GM23338 (cell line): ENCODE results near the gene POC1B. TPM values are rescaled to one million over a fixed set of nuclear protein-coding genes. Genes with fewer than 3 reads are reported as not detected.
A peak's percentile ranks its signal among the peaks of the same experiment; 100 is the strongest.

Experiments used
- ATAC-seq: fragments of 200-7000 bp; cut with Tn5 transposase; 3 replicates; pipeline ENCODE4 v1.9.1; 2020
- DNase-seq: peaks from one replicate; pipeline ENCODE4 v3.0.0-alpha.2; 2015; ENCODE audit warnings: low spot score
- H2AFZ ChIP-seq: fragments of 200-600 bp; sonication (generic); 2 replicates; pipeline ENCODE4 v1.8.0; 2016; ENCODE audit warnings: antibody characterized with exemption, mild to moderate bottlenecking, moderate library complexity
- H3F3A ChIP-seq: fragments of 200-600 bp; sonication (generic); replicated peaks from 2 replicates; pipeline ENCODE4 v1.8.0; 2017; ENCODE audit warnings: antibody characterized with exemption, mixed run types, low read depth
- H3K27ac ChIP-seq: fragments of 200-600 bp; sonication (generic); 2 replicates; pipeline ENCODE4 v1.6.1; 2016; ENCODE audit warnings: low read depth
- H3K27me3 ChIP-seq: fragments of 200-600 bp; sonication (generic); 2 replicates; pipeline ENCODE4 v1.8.0; 2016; ENCODE audit warnings: mild to moderate bottlenecking, mixed run types, moderate library complexity; ENCODE audit not compliant: insufficient read depth
- H3K36me3 ChIP-seq: fragments of 200-600 bp; sonication (generic); 2 replicates; pipeline ENCODE4 v1.8.0; 2016; ENCODE audit warnings: mild to moderate bottlenecking; ENCODE audit not compliant: insufficient read depth
- H3K4me1 ChIP-seq: fragments of 200-600 bp; sonication (generic); 2 replicates; pipeline ENCODE4 v1.8.0; 2016; ENCODE audit warnings: mild to moderate bottlenecking, moderate library complexity; ENCODE audit not compliant: insufficient read depth
- H3K4me2 ChIP-seq: fragments of 200-600 bp; sonication (generic); 2 replicates; pipeline ENCODE4 v1.7.1; 2017; ENCODE audit warnings: mixed run types
- H3K4me3 ChIP-seq: fragments of 200-600 bp; sonication (generic); 2 replicates; pipeline ENCODE4 v1.6.1; 2016; ENCODE audit warnings: mixed run types
- H3K79me2 ChIP-seq: fragments of 200-600 bp; sonication (generic); replicated peaks from 2 replicates; pipeline ENCODE4 v1.8.0; 2017; ENCODE audit warnings: mild to moderate bottlenecking; ENCODE audit not compliant: insufficient read depth
- H3K9me2 ChIP-seq: fragments of 200-600 bp; sonication (generic); 2 replicates; pipeline ENCODE4 v1.8.0; 2017; ENCODE audit not compliant: insufficient read depth
- H4K20me1 ChIP-seq: fragments of 200-600 bp; sonication (generic); replicated peaks from 2 replicates; pipeline ENCODE4 v1.8.0; 2017; ENCODE audit warnings: mild to moderate bottlenecking; ENCODE audit not compliant: insufficient read depth
- H3K27ac Mint-ChIP-seq: 2 replicates; pipeline ENCODE4 v1.8.0; 2020; ENCODE audit warnings: inconsistent platforms, mild to moderate bottlenecking, moderate library complexity, mixed read lengths
- H3K27me3 Mint-ChIP-seq: 3 replicates; pipeline ENCODE4 v1.8.0; 2022; ENCODE audit warnings: low read depth, mild to moderate bottlenecking, moderate library complexity, mixed read lengths, inconsistent platforms; ENCODE audit not compliant: insufficient read depth, poor library complexity
- H3K36me3 Mint-ChIP-seq: 3 replicates; pipeline ENCODE4 v1.8.0; 2021; ENCODE audit warnings: low read depth, mild to moderate bottlenecking, inconsistent platforms, moderate library complexity, mixed read lengths
- H3K4me1 Mint-ChIP-seq: 3 replicates; pipeline ENCODE4 v1.8.0; 2020; ENCODE audit warnings: mild to moderate bottlenecking, inconsistent platforms, mixed read lengths
- H3K4me3 Mint-ChIP-seq: 3 replicates; pipeline ENCODE4 v1.8.0; 2021; ENCODE audit warnings: moderate library complexity, mild to moderate bottlenecking, inconsistent platforms, mixed read lengths
- H3K9me3 Mint-ChIP-seq: 3 replicates; pipeline ENCODE4 v1.8.0; 2020; ENCODE audit warnings: moderate library complexity, mild to moderate bottlenecking, inconsistent platforms, mixed read lengths
- CREB1 ChIP-seq: fragments of 250-450 bp; sonication (Bioruptor Pico); IDR thresholded peaks from 2 replicates; pipeline ENCODE4 v1.5.0; 2020; ENCODE audit warnings: low read depth, mild to moderate bottlenecking, moderate library complexity
- EZH2 ChIP-seq: fragments of 200-600 bp; sonication (generic); IDR thresholded peaks from one replicate; pipeline ENCODE4 v1.8.0; 2017; ENCODE audit warnings: antibody characterized with exemption, mild to moderate bottlenecking, low read depth; ENCODE audit not compliant: unreplicated experiment
- EZH2phosphoT487 ChIP-seq: fragments of 200-600 bp; sonication (generic); IDR thresholded peaks from one replicate; pipeline ENCODE4 v1.8.1; 2018; ENCODE audit warnings: antibody characterized with exemption; ENCODE audit not compliant: unreplicated experiment
- JUNB ChIP-seq: IDR thresholded peaks from one replicate; pipeline ENCODE4 v1.6.1; 2016; ENCODE audit warnings: antibody characterized with exemption; ENCODE audit not compliant: unreplicated experiment
- NANOG ChIP-seq: IDR thresholded peaks from 2 replicates; pipeline ENCODE4 v1.6.1; 2016; ENCODE audit warnings: antibody characterized with exemption, borderline replicate concordance
- POLR2AphosphoS5 ChIP-seq: IDR thresholded peaks from 2 replicates; pipeline ENCODE4 v1.6.1; 2016; ENCODE audit warnings: antibody characterized with exemption, low read depth
- STAT1 ChIP-seq: IDR thresholded peaks from one replicate; pipeline ENCODE4 v1.6.1; 2016; ENCODE audit warnings: antibody characterized with exemption; ENCODE audit not compliant: unreplicated experiment
- ZNF114 ChIP-seq: fragments of 250-450 bp; sonication (Bioruptor Pico); IDR thresholded peaks from 2 replicates; pipeline ENCODE4 v1.5.0; 2020; ENCODE audit warnings: mild to moderate bottlenecking, moderate library complexity
- ZNF331 ChIP-seq: fragments of 250-450 bp; sonication (Bioruptor Pico); IDR thresholded peaks from 2 replicates; pipeline ENCODE4 v1.5.0; 2020; ENCODE audit warnings: low read depth, mild to moderate bottlenecking, moderate library complexity
- polyA plus RNA-seq: library from polyadenylated mRNA; unstranded; fragments of >200 nt; fragmentation: Nextera tagmentation; extraction: Ambion mirVana; gene quantifications from 2 replicates; pipeline ENCODE4 v1.2.1, GENCODE V29; 2016
- total RNA-seq: library from RNA; depleted of rRNA; stranded (reverse); fragments of >200 nt; shearing (Covaris generic); gene quantifications from 2 replicates; pipeline ENCODE4 v1.2.3, GENCODE V29; 2014
- TF ChIP-seq, protein P1 (sequence below): fragments of 250-450 bp; sonication (Bioruptor Pico); IDR thresholded peaks from 2 replicates; pipeline ENCODE4 v1.5.0; 2020; ENCODE audit warnings: mild to moderate bottlenecking, moderate library complexity
- TF ChIP-seq, protein P2 (sequence below): IDR thresholded peaks from 2 replicates; pipeline ENCODE4 v1.6.1; 2016; ENCODE audit warnings: antibody characterized with exemption
- TF ChIP-seq, protein P3 (sequence below), 2 experiments: fragments of 200-600 bp in 1 of 2; sonication (generic) in 1 of 2; conservative IDR thresholded peaks; 2 replicates each; pipeline versions ENCODE4 v1.5.1 to v1.6.1; 2016 to 2017; ENCODE audit warnings: antibody characterized with exemption in 2 of 2, low read depth in 2 of 2, mild to moderate bottlenecking in 2 of 2, moderate library complexity in 1 of 2

Gene POC1B
- total and polyA plus RNA-seq, 2 experiments from 2014 or later: 11.8 to 17.5 TPM

DNA sequence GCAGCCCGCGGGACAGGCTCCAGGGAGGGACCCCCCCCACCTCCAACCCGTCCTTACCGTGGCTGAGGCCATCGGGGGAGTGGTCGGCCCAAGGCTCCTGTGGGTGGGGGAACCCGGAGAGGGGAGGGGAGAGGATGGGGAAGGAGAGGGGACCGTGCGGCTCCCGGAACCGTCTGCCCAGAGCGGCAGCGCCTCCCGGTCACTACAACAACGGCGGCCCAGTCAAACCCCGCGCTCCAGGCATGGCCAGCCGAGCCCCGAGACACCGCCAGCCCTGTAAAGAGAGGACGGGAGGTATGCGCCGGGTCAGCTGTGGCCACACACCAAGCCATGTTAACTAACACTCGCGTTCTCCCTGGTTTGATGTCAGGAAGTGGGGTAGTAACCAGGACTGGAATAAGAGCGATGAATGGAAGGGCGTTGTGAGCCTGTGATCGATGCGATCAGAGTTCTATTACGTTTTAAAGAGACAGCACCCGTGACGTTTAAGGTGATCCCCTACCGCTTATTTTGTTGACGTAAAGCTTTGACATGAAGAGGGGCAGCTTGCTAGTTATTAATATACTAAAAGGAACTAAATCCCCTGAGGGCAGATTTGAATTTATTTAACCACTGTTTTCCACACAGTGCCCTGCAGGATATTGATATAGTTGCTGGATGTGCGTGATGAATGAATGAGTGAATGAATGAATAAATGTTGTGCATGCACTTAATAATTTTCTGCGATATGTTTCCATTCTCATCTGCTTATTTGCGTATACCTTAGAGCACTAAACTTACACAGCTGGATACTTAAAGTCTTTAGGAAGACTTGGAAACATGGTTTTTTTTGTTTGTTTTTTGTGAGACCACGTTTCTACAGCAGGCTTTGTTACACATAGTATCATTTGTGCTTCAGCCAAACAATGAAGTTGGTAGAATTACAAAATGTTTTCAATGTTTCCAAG is at the start of gene POC1B (continued):
- TF ChIP-seq EZH2: no peak

DNA sequence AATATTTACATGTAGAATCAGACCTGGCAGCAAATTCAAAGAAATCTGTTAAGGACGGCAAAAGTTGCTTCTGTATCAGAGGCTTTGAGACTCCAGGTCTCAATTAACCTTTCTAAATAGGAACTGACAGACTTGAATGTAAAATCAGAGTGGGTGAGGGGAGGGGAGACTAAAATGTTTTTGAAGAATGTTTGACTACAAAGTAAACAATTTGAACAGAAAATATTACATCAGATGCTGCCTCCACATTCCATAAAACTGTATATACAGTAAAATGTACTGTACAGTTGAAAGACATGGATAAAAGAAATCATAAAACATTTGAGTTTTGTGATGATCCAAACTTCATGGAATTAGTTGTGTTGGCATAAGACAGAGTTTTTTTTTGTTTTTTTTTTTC is 49.5 kb upstream of the POC1B start:
- H3F3A ChIP-seq: no peaks in the 10 kb centered on the region
- ATAC-seq: no peak
- H2AFZ ChIP-seq: no peak overlapping the region
- no peaks in the 10 kb centered on the region for H4K20me1 ChIP-seq
- H3K4me1 ChIP-seq: 0 out of 2 replicates have a peak, but pooled peaks cover 12% of the 10 kb centered on the region
- no peaks in the 10 kb centered on the region for H3K27me3 Mint-ChIP-seq
- no peak overlapping the region for H3K4me2 ChIP-seq
- H3K79me2 ChIP-seq: no peaks in the 10 kb centered on the region
- H3K4me3 ChIP-seq: no peak overlapping the region
- H3K36me3 ChIP-seq: no peaks in the 10 kb centered on the region
- no peak overlapping the region for H3K27ac ChIP-seq
- H3K36me3 Mint-ChIP-seq: no peaks in the 10 kb centered on the region
- no peak overlapping the region for H3K4me3 Mint-ChIP-seq
- no peaks in the 10 kb centered on the region for H3K9me2 ChIP-seq
- peaks cover 16% of the 10 kb centered on the region; the same call in 2 of the 3 replicates for H3K4me1 Mint-ChIP-seq
- no peaks in the 10 kb centered on the region for H3K27me3 ChIP-seq
- H3K9me3 Mint-ChIP-seq: no peaks in the 10 kb centered on the region
- no peak for DNase-seq
- H3K27ac Mint-ChIP-seq: peak overlapping the region; percentile 57; the same call in 1 of the 2 replicates
- TF ChIP-seq NANOG (no peak), ZNF114 (CRISPR knock-in tag) (no peak), JUNB (no peak), POLR2AphosphoS5 (no peak), EZH2phosphoT487 (no peak), CREB1 (CRISPR knock-in tag) (no peak), STAT1 (no peak), EZH2 (no peak), ZNF331 (CRISPR knock-in tag) (no peak)
- TF ChIP-seq, protein P1, sequence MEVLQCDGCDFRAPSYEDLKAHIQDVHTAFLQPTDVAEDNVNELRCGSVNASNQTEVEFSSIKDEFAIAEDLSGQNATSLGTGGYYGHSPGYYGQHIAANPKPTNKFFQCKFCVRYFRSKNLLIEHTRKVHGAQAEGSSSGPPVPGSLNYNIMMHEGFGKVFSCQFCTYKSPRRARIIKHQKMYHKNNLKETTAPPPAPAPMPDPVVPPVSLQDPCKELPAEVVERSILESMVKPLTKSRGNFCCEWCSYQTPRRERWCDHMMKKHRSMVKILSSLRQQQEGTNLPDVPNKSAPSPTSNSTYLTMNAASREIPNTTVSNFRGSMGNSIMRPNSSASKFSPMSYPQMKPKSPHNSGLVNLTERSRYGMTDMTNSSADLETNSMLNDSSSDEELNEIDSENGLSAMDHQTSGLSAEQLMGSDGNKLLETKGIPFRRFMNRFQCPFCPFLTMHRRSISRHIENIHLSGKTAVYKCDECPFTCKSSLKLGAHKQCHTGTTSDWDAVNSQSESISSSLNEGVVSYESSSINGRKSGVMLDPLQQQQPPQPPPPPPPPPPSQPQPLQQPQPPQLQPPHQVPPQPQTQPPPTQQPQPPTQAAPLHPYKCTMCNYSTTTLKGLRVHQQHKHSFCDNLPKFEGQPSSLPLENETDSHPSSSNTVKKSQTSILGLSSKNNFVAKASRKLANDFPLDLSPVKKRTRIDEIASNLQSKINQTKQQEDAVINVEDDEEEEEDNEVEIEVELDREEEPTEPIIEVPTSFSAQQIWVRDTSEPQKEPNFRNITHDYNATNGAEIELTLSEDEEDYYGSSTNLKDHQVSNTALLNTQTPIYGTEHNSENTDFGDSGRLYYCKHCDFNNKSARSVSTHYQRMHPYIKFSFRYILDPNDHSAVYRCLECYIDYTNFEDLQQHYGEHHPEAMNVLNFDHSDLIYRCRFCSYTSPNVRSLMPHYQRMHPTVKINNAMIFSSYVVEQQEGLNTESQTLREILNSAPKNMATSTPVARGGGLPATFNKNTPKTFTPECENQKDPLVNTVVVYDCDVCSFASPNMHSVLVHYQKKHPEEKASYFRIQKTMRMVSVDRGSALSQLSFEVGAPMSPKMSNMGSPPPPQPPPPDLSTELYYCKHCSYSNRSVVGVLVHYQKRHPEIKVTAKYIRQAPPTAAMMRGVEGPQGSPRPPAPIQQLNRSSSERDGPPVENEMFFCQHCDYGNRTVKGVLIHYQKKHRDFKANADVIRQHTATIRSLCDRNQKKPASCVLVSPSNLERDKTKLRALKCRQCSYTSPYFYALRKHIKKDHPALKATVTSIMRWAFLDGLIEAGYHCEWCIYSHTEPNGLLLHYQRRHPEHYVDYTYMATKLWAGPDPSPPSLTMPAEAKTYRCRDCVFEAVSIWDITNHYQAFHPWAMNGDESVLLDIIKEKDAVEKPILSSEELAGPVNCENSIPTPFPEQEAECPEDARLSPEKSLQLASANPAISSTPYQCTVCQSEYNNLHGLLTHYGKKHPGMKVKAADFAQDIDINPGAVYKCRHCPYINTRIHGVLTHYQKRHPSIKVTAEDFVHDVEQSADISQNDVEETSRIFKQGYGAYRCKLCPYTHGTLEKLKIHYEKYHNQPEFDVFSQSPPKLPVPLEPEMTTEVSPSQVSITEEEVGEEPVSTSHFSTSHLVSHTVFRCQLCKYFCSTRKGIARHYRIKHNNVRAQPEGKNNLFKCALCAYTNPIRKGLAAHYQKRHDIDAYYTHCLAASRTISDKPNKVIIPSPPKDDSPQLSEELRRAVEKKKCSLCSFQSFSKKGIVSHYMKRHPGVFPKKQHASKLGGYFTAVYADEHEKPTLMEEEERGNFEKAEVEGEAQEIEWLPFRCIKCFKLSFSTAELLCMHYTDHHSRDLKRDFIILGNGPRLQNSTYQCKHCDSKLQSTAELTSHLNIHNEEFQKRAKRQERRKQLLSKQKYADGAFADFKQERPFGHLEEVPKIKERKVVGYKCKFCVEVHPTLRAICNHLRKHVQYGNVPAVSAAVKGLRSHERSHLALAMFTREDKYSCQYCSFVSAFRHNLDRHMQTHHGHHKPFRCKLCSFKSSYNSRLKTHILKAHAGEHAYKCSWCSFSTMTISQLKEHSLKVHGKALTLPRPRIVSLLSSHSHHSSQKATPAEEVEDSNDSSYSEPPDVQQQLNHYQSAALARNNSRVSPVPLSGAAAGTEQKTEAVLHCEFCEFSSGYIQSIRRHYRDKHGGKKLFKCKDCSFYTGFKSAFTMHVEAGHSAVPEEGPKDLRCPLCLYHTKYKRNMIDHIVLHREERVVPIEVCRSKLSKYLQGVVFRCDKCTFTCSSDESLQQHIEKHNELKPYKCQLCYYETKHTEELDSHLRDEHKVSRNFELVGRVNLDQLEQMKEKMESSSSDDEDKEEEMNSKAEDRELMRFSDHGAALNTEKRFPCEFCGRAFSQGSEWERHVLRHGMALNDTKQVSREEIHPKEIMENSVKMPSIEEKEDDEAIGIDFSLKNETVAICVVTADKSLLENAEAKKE: no peak
- TF ChIP-seq, protein P2, sequence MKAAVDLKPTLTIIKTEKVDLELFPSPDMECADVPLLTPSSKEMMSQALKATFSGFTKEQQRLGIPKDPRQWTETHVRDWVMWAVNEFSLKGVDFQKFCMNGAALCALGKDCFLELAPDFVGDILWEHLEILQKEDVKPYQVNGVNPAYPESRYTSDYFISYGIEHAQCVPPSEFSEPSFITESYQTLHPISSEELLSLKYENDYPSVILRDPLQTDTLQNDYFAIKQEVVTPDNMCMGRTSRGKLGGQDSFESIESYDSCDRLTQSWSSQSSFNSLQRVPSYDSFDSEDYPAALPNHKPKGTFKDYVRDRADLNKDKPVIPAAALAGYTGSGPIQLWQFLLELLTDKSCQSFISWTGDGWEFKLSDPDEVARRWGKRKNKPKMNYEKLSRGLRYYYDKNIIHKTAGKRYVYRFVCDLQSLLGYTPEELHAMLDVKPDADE: no peak
- TF ChIP-seq, protein P3, sequence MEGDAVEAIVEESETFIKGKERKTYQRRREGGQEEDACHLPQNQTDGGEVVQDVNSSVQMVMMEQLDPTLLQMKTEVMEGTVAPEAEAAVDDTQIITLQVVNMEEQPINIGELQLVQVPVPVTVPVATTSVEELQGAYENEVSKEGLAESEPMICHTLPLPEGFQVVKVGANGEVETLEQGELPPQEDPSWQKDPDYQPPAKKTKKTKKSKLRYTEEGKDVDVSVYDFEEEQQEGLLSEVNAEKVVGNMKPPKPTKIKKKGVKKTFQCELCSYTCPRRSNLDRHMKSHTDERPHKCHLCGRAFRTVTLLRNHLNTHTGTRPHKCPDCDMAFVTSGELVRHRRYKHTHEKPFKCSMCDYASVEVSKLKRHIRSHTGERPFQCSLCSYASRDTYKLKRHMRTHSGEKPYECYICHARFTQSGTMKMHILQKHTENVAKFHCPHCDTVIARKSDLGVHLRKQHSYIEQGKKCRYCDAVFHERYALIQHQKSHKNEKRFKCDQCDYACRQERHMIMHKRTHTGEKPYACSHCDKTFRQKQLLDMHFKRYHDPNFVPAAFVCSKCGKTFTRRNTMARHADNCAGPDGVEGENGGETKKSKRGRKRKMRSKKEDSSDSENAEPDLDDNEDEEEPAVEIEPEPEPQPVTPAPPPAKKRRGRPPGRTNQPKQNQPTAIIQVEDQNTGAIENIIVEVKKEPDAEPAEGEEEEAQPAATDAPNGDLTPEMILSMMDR (conservative IDR thresholded peaks at IDR 0.05; ENCODE audit: low read depth in 2 of 2): no peak
